Neural progenitor cell (in vitro differentiated cells): Measurements from ENCODE around the gene PLXNB1.

Experiments
- CTCF ChIP-seq: fragments of 200-600 bp; sonication (generic); IDR thresholded peaks from 2 replicates; pipeline ENCODE4 v1.5.1; 2017; ENCODE audit warnings: antibody characterized with exemption, mild to moderate bottlenecking
- EZH2 ChIP-seq: fragments of 200-600 bp; sonication (generic); IDR thresholded peaks from 2 replicates; pipeline ENCODE4 v1.6.1; 2017; ENCODE audit warnings: antibody characterized with exemption, mild to moderate bottlenecking, moderate library complexity
- EZH2phosphoT487 ChIP-seq: fragments of 200-600 bp; sonication (generic); IDR thresholded peaks from 2 replicates; pipeline ENCODE4 v1.6.1; 2017; ENCODE audit warnings: antibody characterized with exemption

- TF ChIP-seq CTCF (no peak), EZH2 (no peak), EZH2phosphoT487 (no peak)
Measured at GRCh38 chr3:48405343-48405881, 24.5 kb downstream of the PLXNB1 start.
